ENCODE measurements around the gene SPECC1. TPM values are rescaled to one million over a fixed set of nuclear protein-coding genes. Genes with fewer than 3 reads are reported as not detected.
"Not testable (repeated sequence)": the region's sequence is repeated elsewhere in the genome, so short reads cannot be mapped to it uniquely, and the experiment has no call there.

The SPECC1 gene
- total RNA-seq, 2 donors from 2014 or later: 15.8 to 17.4 TPM

- Histone ChIP-seq H3K9me3 (no peaks in the 10 kb centered on the region), H3K27ac (no peak overlapping the region), H3K27me3 (no peaks in the 10 kb centered on the region), H3K4me1 (no peaks in the 10 kb centered on the region), H3K36me3 (replicated peaks in 1 of 2; ENCODE audit: insufficient read depth in 1 of 2, low read depth in 2 of 2) (no peaks in the 10 kb centered on the region), H3K4me3 (no peak overlapping the region)
- DNase-seq: peak in 1 of 4 donors; percentile 2
- 77 to 84% methylated on average over 3 of the region's 3 CpGs for WGBS, 2 donors
- no peak for ATAC-seq
- intact Hi-C loops (cut with DNase I): no loop called here
- TF ChIP-seq POLR2A (IDR thresholded peaks at IDR 0.05): no peak
- TF ChIP-seq CTCF (IDR thresholded peaks at IDR 0.05): no peak
These were observed 24.3 kb downstream of the SPECC1 start for GRCh38 chr17:20033415-20033814.

GRCh38 chr17:20035501-20035900, 26.3 kb downstream of the SPECC1 start:
- ATAC-seq (no peak), DNase-seq (no peak)
- intact Hi-C loops (cut with DNase I): no loop called here
- H3K36me3 ChIP-seq (replicated peaks in 1 of 2; ENCODE audit: insufficient read depth in 1 of 2, low read depth in 2 of 2): no peaks in the 10 kb centered on the region
- no peak overlapping the region for H3K4me3 ChIP-seq
- H3K9me3 ChIP-seq: no peaks in the 10 kb centered on the region
- TF ChIP-seq CTCF (IDR thresholded peaks at IDR 0.05) (no peak), POLR2A (IDR thresholded peaks at IDR 0.05) (no peak)
- H3K27me3 ChIP-seq: no peaks in the 10 kb centered on the region
- no peaks in the 10 kb centered on the region for H3K4me1 ChIP-seq
- no peak overlapping the region for H3K27ac ChIP-seq
- WGBS, 2 donors: 91 to 92% methylated on average over 3 of the region's 3 CpGs

DNA sequence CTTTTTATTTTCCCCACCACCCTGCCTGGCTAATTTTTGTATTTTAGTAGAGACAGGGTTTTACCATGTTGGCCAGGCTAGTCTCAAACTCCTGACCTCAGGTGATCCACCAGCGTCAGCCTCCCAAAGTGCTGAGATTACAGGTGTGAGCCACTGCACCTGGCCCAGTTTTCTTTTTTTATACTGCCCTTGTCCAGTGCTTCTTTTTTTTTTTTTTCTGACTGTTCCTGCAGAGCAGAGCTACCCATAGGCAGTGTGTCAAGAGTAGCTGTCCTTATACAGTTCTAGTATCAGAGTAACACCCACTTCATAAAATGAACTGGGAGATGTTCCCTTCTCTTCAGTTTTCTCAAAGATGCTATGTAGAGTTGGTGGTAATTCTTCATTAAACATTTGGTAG, 28.1 kb downstream of the SPECC1 start:
- H3K27ac ChIP-seq; H3K4me1 ChIP-seq; H3K36me3 ChIP-seq (replicated peaks in 1 of 2; ENCODE audit: insufficient read depth in 1 of 2, low read depth in 2 of 2); H3K27me3 ChIP-seq; DNase-seq; H3K4me3 ChIP-seq; intact Hi-C loops (cut with DNase I); H3K9me3 ChIP-seq; ATAC-seq: not testable (repeated sequence)
- 36 to 46% methylated on average over 1 of the region's 1 CpG for WGBS, 2 donors

GRCh38 chr17:20039037-20039436, 29.9 kb downstream of the SPECC1 start:
- ATAC-seq (no peak), DNase-seq (no peak)
- Histone ChIP-seq H3K4me1 (no peaks in the 10 kb centered on the region), H3K27ac (no peak overlapping the region), H3K9me3 (no peaks in the 10 kb centered on the region), H3K27me3 (no peaks in the 10 kb centered on the region), H3K4me3 (no peak overlapping the region), H3K36me3 (replicated peaks in 1 of 2; ENCODE audit: insufficient read depth in 1 of 2, low read depth in 2 of 2) (no peaks in the 10 kb centered on the region)
- WGBS, 2 donors: 84 to 91% methylated on average over 2 of the region's 2 CpGs
- TF ChIP-seq POLR2A (IDR thresholded peaks at IDR 0.05): no peak
- TF ChIP-seq CTCF (IDR thresholded peaks at IDR 0.05): no peak
- intact Hi-C loops (cut with DNase I): no loop called here

DNA sequence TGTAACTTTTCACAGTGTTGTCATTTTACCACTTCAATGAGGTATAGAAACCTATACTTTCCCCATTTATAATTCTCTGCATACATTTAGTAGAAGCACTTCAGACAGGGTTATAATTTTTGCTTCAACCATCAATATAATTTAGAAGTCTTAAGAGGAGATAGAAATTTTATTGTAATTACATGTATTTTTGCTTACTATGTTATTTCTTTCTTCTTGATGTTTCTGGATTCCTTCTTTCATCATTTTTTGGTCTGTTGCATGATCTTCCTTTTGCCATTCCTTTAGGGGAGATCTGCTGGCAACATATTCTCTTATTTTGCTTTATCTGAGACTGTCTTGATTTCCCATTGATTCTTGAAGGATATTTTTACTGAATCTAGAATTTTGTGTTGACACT, 31.1 kb downstream of the SPECC1 start:
- Histone ChIP-seq H3K27ac (no peak overlapping the region), H3K4me3 (no peak overlapping the region), H3K27me3 (no peaks in the 10 kb centered on the region), H3K36me3 (replicated peaks in 1 of 2; ENCODE audit: insufficient read depth in 1 of 2, low read depth in 2 of 2) (no peaks in the 10 kb centered on the region), H3K9me3 (no peaks in the 10 kb centered on the region), H3K4me1 (no peaks in the 10 kb centered on the region)
- DNase-seq: no peak
- no peak for ATAC-seq
- intact Hi-C loops (cut with DNase I): no loop called here
- no peak for TF ChIP-seq CTCF (IDR thresholded peaks at IDR 0.05)
- no peak for TF ChIP-seq POLR2A (IDR thresholded peaks at IDR 0.05)
